HG02943 (cell line): ENCODE results near the gene UMAD1.

ENCODE experiments used
- ATAC-seq: cut with Tn5 transposase; IDR thresholded peaks from one replicate; pipeline ENCODE4 v1.9.1; 2021; ENCODE audit warnings: mild to moderate bottlenecking, low read depth, moderate library complexity; ENCODE audit not compliant: unreplicated experiment

The UMAD1 gene

DNA sequence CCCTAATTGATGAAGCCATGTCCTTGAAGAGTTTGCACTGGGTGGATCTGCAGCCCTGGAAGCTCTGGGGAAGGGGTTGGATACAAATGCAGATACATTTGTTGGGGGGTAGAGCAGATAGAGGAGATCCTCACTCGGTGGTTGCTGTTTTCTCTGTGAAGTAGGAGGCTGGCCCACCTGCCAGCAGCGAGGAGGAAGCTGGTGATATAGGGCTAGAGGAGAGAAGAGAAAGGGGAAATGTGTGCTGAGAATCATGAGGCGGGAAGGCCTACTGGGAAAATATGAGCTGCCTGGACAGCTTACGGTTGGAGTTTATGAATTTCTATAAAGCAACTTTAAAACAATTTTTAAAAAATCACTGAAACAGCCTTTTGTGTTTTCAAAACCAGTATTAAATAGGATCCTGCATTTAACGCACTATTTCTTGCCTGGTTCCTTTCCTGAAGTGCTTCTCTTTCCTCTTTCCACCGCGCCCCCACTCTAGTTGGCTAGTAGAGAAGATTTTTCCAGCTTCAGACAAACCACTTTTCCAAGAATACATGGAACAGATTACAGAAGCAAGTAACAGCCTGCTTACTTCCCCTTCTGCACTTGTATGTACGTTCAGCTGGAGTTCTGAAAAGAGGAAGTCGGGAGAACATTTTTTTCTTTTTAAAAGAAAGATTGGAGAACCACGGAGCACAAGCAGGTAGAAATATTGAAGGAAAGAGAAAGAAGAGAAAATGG is 227.5 kb downstream of the UMAD1 start:
- no peak for ATAC-seq

DNA sequence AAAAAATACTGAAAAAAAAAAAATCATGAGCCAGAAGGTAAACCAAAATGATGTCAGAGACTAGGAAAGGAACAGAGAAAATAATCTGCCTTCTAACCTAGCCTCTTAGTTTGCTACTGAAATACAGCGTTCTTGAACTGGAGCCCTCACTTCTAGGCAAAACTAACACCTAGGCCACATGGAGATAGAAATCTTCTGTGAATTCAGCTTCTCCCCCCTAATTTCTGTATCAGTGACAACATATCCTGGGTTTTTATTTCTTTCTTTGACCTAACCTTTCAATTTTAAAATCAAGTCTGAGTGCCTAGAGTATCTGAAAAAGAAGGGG is 228.0 kb downstream of the UMAD1 start:
- ATAC-seq = no peak

DNA sequence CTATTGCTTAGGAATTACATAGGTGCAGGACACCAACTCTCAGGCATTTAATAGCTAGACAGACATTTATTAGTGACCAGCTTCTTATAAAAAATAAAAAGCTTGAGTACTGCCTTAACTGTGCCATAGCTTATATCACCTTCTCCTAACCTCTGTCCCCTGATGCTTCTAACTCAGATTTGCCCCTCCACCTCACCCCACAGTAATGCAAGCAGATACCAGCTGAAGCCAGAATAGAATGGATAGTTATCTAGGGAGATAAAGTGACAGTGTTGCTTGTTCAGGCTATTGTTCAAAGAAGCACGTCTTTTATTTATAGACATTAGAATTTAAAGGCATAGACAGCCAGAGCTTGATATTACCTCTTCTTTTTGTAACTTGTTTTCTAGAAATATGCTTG is 228.5 kb downstream of the UMAD1 start:
- ATAC-seq = no peak

- no peak for ATAC-seq
These were observed 229.1 kb downstream of the UMAD1 start for GRCh38 chr7:7869651-7870050.

GRCh38 chr7:7870555-7870954 is 230.0 kb downstream of the UMAD1 start:
- ATAC-seq = no peak

GRCh38 chr7:7876419-7876818 is 235.9 kb downstream of the UMAD1 start:
- ATAC-seq = no peak

DNA sequence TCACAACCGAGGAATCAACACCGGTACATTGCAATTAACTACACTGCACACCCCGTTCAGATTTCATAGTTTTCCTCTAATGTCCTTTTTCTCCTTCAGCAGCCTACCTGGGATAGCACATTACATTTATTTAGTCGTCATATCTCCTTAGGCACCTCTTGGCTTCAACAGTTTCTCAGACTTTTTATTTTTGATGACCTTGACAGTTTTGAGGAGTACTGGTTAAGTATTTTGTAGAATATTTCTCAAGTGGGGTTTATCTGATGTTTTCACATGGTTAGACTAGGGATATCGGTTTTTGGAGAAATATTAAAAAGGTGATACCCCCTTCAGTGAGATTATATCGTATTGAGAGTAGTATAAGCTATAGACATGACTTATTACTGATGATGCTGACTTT is 241.0 kb downstream of the UMAD1 start:
- no peak for ATAC-seq

DNA sequence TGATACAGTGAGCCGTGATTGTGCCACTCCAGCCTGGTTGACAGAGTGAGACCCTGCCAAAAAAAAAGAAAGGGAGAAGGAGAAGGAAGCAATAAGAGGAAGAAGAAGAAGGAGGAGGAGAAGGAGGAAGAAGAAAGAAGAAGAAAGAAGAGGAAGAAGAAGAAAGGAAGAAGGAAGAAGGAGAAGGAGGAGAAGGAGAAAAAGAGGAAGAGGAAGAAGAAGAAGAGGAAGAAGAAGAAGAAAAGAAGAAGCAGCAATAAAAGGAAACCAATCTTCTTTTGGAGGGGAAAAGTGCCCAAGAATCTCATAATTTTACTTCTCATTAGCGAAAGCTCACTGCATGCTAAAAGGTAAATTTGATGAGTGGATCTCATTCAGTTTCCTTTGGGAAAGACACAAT is 242.3 kb downstream of the UMAD1 start:
- ATAC-seq = no peak

GRCh38 chr7:7883394-7883793 is 242.8 kb downstream of the UMAD1 start:
- no peak for ATAC-seq

DNA sequence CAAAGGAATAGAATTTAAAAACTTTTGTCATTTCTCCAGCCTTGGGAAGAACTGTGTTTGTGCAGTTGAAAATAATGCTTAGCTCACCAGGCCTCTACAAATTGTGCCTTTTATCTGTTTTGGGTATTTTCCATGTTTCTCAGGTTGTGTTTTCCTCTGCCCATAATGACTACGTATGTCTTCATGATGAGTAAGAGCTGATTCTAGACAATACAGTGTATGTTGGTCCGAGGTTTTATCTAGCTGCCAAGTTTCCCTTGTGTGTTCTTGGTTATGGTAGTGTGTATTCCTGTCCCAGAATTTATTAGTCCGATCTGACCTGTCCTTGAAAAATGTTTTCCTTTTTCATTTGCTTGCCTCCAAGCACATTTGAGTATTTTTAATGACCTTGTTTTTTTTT is 244.3 kb downstream of the UMAD1 start:
- ATAC-seq = no peak

DNA sequence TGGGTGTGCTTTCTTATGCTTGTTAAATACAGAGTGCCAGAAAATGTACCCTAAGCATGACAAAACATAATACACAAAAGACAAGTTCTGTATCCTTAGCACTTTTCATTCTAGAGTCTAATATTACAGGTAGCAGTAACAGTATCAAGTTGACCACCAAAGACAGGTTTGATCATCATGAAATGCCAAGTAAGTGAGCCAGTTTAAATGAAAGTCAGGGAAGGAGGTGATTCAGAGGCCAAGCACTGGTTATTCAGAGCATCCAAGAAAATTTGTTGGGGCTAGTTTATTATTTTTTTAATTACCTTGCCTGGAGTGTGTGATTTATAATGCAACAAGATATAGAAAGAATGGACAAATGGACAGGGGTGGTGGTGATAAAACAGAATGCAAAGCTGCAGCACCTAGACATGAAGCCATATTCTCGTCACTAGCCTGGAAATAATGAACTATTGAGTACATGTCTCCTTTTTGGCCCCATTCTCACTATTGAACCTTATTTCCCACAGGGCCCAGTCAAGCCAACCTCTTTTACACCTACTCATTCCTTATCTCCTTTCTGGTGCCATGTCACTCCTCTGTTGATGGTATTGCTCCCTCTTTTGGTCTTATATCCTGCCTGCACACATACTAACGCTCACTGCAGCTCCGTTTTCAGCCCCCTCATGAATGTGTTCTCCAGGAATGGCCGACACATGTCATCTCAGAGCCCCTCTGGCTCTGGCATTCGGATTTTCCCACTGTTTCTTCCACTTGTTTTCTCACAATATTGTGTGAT is 249.4 kb downstream of the UMAD1 start:
- ATAC-seq = no peak

DNA sequence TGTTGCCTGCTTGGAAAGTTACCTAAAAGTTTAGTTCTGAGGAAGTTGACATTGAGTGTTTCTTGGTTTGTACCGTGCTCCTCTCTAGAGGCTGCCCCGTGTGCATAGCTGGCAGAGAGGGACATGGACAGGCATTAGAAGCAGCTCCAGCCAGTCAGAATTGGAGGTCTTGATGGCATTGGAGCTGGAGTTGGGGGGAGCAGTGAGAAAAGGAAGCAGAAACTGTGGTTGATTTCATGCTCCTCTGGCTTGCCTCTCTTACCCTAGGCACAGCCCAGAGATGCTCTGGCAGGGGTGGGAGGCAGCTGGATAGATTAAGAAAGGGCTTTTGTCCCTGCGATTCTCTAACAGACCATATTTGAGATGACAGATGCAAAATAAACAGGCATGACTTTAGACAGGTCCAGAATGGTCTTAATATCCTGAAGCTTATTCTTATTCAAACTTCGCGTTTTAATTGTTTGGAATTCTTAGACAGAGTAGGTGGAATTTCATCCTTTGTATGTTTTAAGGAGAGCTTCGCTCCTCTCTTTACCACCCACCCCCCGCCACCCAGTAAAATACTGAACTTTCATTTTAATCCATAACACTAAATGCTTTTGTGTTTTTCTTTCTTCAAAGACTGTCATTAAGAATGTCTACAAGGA is 254.6 kb downstream of the UMAD1 start:
- no peak for ATAC-seq

- no peak for ATAC-seq
These were observed 255.2 kb downstream of the UMAD1 start for GRCh38 chr7:7895754-7896153.

GRCh38 chr7:7897509-7897908 is 257.0 kb downstream of the UMAD1 start:
- no peak for ATAC-seq

DNA sequence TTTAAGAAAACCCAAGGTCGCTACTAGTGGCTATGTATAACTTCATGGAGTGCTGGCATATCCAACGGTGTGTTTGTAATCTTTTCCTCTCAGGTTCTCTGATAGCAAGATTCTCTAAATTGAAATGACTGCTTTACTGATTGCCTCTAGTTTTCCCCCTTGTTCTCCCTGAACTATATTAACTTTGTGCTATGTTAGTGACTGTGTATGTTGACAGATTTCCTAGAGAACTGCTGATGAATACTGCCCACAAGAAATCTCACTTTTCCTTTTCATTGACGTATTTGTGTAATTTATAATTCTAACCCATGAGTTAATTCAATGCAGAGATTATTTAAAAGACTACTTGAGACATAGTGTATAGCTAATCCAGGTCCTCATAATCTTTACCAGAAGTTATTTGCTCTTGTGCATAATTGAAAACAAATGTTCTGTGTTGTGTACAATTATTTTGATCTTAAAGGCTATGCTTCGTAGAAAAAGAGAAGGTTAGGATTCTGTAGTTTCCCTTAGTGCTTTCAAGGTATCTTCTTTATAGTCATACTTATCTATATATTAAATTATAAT is 257.5 kb downstream of the UMAD1 start:
- ATAC-seq = no peak

GRCh38 chr7:7902845-7903244 is 262.3 kb downstream of the UMAD1 start:
- no peak for ATAC-seq

DNA sequence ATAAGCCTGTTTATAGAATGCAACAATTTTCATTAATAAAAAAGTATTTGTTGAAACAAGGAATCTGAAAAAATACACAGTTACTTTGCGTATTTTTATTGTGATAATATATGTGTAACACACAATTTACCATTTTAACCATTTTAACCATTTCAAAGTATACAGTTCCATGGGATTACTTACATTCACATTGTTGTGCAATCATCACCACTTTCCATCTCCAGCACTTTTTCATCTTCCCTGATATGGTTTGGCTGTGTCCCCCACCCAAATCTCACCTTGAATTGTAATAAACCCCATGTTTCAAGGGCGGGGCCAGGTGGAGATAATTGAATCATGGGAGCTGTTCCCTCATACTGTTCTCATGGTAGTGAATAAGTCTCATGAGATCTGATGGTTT is 266.8 kb downstream of the UMAD1 start:
- no peak for ATAC-seq

DNA sequence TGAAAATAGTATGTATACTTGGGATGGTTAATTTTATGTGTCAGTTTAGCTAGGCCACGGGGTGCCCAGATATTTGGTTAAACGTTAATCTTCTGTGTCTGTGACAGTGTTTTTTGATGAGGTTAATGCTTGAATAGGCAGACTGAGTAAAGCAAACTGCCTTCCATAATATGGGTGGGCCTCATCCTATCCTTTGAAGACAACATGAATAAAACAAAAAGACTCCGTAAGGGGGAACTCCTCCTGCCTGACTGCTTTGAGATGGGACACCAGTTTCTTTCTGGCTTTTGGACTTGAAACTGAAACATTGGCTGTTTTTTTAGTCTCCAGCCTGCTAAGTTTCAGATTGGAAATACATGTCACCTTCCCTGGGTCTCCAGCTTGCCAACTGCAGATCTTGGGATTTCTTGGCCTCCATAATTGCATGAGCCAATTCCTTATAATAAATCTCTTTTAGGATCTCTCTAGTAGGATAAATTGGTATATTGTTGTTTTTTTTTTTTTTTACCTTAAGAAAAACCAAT is 268.1 kb downstream of the UMAD1 start:
- ATAC-seq = no peak

- no peak for ATAC-seq
These were observed 268.8 kb downstream of the UMAD1 start for GRCh38 chr7:7909376-7909775.

DNA sequence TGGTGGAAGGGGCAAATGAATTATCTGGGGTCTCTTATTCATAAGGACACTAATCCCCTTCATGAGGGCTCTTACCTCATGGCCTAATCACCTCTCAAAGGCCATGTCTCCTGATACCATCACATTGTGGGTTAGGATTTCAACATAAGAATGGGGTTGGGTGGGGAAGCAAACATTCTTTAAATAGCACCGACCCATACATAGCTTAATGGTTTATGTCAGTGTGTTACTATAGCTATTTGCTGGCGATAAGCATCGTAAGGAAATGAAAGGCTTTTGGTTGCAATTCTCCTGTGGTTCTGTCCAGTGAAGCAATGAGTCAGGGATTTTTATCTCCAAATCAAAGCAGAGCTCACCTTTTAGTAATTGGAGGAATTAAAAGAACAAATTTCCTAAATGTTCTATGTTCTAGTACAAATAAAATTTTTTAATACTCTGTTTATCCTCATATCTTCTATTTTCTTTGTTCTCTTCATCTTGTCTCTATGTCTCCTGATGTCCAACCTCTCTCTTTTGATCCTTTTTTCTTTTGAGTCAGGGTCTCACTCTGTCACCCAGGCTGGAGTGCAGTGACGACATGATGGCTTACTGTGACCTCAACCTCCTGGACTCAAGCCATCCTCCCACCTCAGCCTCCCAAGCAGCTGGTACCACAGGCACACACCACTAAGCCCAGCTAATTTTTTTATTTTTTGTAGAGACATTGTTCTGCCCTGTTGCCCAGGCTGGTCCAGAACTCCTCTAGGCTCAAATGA is 271.0 kb downstream of the UMAD1 start:
- no peak for ATAC-seq

DNA sequence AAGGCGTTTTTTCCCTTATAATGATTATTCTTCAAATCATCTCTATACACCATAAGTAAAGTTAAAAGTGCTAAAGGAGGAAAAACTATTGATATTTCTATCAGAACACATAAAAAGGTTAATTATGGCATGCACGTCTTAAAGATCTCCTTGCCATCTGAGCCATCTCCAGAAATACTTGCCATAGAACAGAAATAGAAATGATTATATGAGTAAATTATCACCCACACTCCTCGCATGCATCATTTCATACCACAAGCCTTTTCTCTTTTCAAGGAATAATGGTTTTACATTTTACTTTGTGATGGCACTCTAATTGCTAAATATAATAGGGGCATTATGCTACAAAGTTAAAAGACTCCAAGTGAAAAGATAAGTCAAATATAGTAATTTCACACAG is 272.4 kb downstream of the UMAD1 start:
- no peak for ATAC-seq
